Measurements from ENCODE around the gene INTS3. TPM values are rescaled to one million over a fixed set of nuclear protein-coding genes. Genes with fewer than 3 reads are reported as not detected.

INTS3 gene
- total and polyA plus RNA-seq, 9 of the 15 experiments (the other 6 are each of a cell fraction or from before 2014, with no cell fraction given) = 6.3 to 24.1 (median 14.3) TPM

- TF ChIP-seq, protein P1, sequence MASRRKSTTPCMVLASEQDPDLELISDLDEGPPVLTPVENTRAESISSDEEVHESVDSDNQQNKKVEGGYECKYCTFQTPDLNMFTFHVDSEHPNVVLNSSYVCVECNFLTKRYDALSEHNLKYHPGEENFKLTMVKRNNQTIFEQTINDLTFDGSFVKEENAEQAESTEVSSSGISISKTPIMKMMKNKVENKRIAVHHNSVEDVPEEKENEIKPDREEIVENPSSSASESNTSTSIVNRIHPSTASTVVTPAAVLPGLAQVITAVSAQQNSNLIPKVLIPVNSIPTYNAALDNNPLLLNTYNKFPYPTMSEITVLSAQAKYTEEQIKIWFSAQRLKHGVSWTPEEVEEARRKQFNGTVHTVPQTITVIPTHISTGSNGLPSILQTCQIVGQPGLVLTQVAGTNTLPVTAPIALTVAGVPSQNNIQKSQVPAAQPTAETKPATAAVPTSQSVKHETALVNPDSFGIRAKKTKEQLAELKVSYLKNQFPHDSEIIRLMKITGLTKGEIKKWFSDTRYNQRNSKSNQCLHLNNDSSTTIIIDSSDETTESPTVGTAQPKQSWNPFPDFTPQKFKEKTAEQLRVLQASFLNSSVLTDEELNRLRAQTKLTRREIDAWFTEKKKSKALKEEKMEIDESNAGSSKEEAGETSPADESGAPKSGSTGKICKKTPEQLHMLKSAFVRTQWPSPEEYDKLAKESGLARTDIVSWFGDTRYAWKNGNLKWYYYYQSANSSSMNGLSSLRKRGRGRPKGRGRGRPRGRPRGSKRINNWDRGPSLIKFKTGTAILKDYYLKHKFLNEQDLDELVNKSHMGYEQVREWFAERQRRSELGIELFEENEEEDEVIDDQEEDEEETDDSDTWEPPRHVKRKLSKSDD (conservative IDR thresholded peaks at IDR 0.05; ENCODE audit: low read length) = no peak
- TF ChIP-seq ZNF165 (CRISPR knock-in tag; IDR thresholded peaks at IDR 0.05; ENCODE audit: borderline replicate concordance) = no peak
- no peak for TF ChIP-seq ZBTB5 (IDR thresholded peaks at IDR 0.05)
- no peak for TF ChIP-seq ZFP91 (CRISPR knock-in tag; IDR thresholded peaks at IDR 0.05)
- TF ChIP-seq ZNF140 (CRISPR knock-in tag; IDR thresholded peaks at IDR 0.05) = no peak
Measured at GRCh38 chr1:153793261-153793972, 65.6 kb downstream of the INTS3 start (continued).

Measured in K562 (cell line).